ENCODE measurements around the gene UBAC1. TPM values are rescaled to one million over a fixed set of nuclear protein-coding genes. Genes with fewer than 3 reads are reported as not detected.

UBAC1 gene
- total and polyA plus RNA-seq, 4 donors = 33.8 to 68.9 (median 61.7) TPM

DNA sequence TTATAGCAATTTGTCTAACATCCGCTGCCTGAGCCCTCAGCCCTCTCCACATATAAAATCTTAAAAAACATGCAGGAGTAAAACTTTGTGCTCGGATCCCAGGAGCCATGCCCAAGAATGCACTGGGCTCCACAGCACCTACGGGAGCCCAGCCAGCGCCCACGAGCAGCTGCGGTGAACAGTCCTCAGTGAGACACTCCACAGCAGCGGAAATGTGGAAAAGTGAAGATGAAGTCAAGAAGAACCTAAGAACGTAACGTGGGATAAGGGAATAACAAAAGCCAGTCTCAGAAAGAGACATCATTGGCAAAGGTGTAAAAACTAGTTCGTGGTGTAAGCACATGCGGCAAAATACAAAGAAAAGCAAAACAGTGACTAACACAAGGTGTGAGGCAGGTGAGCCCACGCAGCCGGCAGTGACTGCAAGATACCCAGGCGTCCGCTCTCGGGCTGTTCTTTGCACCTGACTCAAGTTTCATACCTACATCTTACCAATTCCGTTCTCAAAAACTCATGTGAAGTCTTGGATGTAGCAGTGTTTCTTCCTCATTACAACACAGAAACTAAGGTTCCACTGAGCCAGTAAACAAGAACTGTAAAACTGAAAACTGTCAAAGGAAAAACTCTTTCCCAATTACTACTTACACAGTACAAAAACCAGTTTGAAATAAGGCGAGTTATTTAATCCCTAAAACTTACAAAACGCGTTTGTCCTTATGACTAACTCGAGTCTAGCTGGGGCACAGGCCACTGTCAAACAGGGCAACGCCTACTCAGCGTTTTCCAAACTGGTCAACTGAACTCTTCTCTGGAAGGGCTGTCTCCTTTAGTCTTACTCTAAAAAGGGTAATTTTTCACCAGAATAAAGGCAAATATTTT, 55.6 kb downstream of the UBAC1 start:
- Histone ChIP-seq H3K27ac (ENCODE audit: low read depth, low read length) (no peak overlapping the region), H3K4me3 (ENCODE audit: low read depth, low read length) (peak overlapping the region; percentile 54)

DNA sequence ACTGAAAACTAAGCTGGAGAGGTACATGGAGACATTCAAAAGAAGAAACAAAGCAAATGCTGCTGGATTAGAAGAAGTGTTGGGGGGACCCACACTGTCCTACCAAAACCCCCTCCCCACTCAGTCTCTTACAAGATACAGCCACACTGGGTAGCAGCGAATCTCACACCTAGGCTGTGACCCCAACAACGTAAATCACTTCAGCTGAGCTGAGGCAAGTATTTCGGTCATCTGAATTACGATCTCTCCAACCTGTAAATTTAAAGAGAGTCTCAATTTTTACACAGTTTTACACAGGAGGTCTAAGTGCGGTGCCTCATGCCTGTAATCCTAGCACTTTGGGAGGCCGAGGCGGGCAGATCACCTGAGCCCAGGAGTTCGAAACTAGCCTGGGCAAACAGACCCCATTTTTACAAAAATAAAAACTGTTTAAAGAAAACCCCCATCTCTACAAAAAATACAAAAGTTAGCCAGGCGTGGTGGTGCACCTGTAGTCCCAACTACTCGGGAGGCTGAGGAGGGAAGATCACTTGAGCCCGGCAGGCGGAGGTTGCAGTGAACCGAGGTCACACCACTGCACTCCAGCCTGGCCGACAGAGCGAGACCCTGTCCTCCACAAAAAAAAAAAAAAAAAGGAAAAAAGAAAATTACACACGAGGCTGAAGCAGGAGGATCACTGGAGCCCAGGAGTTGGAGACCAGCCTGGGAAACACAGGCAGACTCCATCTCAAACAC, 57.2 kb downstream of the UBAC1 start:
- Histone ChIP-seq H3K27ac (ENCODE audit: low read depth, low read length) (no peak overlapping the region), H3K4me1 (ENCODE audit: control insufficient read depth, insufficient read depth, low read length) (peaks cover 41% of the 10 kb centered on the region), H3K9me3 (ENCODE audit: control insufficient read depth, insufficient read depth, low read length) (no peaks in the 10 kb centered on the region), H3K4me3 (ENCODE audit: low read depth, low read length) (no peak overlapping the region), H3K27me3 (ENCODE audit: control insufficient read depth, insufficient read depth, low read length) (no peaks in the 10 kb centered on the region), H3K36me3 (ENCODE audit: control insufficient read depth, insufficient read depth, low read length) (peaks cover 8% of the 10 kb centered on the region)
- 92% methylated on average over 10 of the region's 16 CpGs for WGBS (ENCODE audit: insufficient coverage)
- DNase-seq (ENCODE audit: low read depth in 4 of 6, low spot score in 6 of 6) = no peak

More for the DNA sequence above, 55.6 kb downstream of the UBAC1 start:
- H3K36me3 ChIP-seq (ENCODE audit: control insufficient read depth, insufficient read depth, low read length) = peaks cover 9% of the 10 kb centered on the region
- no peak for DNase-seq (ENCODE audit: low read depth in 4 of 6, low spot score in 6 of 6)
- no peaks in the 10 kb centered on the region for H3K27me3 ChIP-seq (ENCODE audit: control insufficient read depth, insufficient read depth, low read length)
- H3K9me3 ChIP-seq (ENCODE audit: control insufficient read depth, insufficient read depth, low read length) = no peaks in the 10 kb centered on the region
- peaks cover 46% of the 10 kb centered on the region for H3K4me1 ChIP-seq (ENCODE audit: control insufficient read depth, insufficient read depth, low read length)
- WGBS (ENCODE audit: insufficient coverage) = 45% methylated on average over 14 of the region's 23 CpGs

DNA sequence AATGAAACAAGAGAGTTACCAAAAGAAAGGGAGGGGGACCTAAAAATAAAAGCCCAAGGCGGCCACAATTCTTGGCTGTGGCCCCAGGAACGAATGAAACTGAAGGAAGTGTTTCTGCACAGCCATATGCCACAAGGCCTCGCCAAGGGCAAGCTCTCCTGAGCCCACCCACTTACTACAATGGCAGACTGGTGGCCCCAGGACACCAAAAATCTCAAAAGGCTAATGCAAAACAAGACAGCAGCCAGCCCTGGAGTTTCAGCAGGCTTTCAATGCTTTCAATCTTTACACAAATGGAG, 57.9 kb downstream of the UBAC1 start:
- no CpG with 5 or more reads among the region's 3 CpGs for WGBS (ENCODE audit: insufficient coverage)
- Histone ChIP-seq H3K27me3 (ENCODE audit: control insufficient read depth, insufficient read depth, low read length) (no peaks in the 10 kb centered on the region), H3K27ac (ENCODE audit: low read depth, low read length) (no peak overlapping the region), H3K4me1 (ENCODE audit: control insufficient read depth, insufficient read depth, low read length) (peaks cover 34% of the 10 kb centered on the region), H3K9me3 (ENCODE audit: control insufficient read depth, insufficient read depth, low read length) (no peaks in the 10 kb centered on the region), H3K36me3 (ENCODE audit: control insufficient read depth, insufficient read depth, low read length) (peaks cover 8% of the 10 kb centered on the region), H3K4me3 (ENCODE audit: low read depth, low read length) (no peak overlapping the region)
- no peak for DNase-seq (ENCODE audit: low read depth in 4 of 6, low spot score in 6 of 6)

DNA sequence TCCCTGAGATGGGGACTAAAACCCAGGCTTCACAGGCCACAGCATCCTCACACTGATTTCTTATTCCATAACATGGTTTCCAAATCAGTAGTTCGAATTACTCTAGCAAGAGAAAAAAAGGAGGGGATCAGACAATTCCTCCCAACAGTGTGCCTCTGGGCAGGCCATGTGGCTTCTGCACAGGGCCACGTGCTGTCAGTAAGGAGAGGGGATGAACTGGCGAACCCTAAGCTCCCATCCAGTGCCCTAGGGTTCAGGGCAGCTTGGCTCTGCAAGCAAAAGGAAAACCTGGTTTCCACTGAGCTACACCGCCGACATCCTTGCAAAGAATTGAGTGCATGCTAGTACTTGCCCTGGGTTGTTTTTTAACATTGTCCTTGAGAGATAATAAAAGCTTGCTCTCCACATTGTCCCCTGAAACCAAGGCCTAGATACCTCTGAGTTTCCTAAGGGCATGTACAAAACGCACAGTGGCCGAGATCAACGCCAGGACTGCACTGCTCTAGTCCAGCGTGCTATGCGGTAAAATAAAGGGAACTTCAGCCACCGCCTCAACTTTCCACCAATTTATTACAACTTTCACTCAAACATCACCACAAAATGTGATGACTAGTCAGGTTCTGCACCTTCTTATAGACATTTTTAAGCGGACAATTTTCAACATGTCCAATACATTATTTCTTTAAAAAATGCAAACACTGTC, 58.4 kb downstream of the UBAC1 start:
- no peaks in the 10 kb centered on the region for H3K27me3 ChIP-seq (ENCODE audit: control insufficient read depth, insufficient read depth, low read length)
- 90% methylated on average over 8 of the region's 12 CpGs for WGBS (ENCODE audit: insufficient coverage)
- H3K9me3 ChIP-seq (ENCODE audit: control insufficient read depth, insufficient read depth, low read length) = no peaks in the 10 kb centered on the region
- peaks cover 8% of the 10 kb centered on the region for H3K36me3 ChIP-seq (ENCODE audit: control insufficient read depth, insufficient read depth, low read length)
- no peak overlapping the region for H3K4me3 ChIP-seq (ENCODE audit: low read depth, low read length)
- peaks cover 30% of the 10 kb centered on the region for H3K4me1 ChIP-seq (ENCODE audit: control insufficient read depth, insufficient read depth, low read length)
- no peak for DNase-seq (ENCODE audit: low read depth in 4 of 6, low spot score in 6 of 6)
- H3K27ac ChIP-seq (ENCODE audit: low read depth, low read length) = no peak overlapping the region

DNA sequence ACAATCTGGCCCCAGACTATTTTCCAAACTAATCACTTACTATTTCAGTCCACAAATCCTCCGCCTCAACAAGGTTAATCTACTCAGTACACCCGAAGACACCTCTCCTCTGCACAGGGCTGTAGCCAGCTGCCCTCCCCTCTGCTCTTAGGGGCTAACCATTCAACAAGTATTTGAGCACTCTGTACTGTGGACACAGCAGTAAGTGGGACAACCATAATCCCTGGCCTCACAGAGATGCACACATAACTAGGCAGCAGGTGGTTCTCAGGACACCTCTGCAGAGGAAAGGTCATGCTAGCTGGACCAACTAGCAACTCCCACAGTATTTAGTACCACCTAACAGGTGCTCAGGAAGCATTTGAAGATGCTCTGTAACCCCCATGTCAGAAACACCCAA, 59.3 kb downstream of the UBAC1 start:
- peaks cover 8% of the 10 kb centered on the region for H3K36me3 ChIP-seq (ENCODE audit: control insufficient read depth, insufficient read depth, low read length)
- WGBS (ENCODE audit: insufficient coverage) = 90% methylated on average over 2 of the region's 2 CpGs
- peaks cover 30% of the 10 kb centered on the region for H3K4me1 ChIP-seq (ENCODE audit: control insufficient read depth, insufficient read depth, low read length)
- DNase-seq (ENCODE audit: low read depth in 4 of 6, low spot score in 6 of 6) = no peak
- H3K27ac ChIP-seq (ENCODE audit: low read depth, low read length) = no peak overlapping the region
- H3K27me3 ChIP-seq (ENCODE audit: control insufficient read depth, insufficient read depth, low read length) = no peaks in the 10 kb centered on the region
- H3K9me3 ChIP-seq (ENCODE audit: control insufficient read depth, insufficient read depth, low read length) = no peaks in the 10 kb centered on the region
- H3K4me3 ChIP-seq (ENCODE audit: low read depth, low read length) = no peak overlapping the region

DNA sequence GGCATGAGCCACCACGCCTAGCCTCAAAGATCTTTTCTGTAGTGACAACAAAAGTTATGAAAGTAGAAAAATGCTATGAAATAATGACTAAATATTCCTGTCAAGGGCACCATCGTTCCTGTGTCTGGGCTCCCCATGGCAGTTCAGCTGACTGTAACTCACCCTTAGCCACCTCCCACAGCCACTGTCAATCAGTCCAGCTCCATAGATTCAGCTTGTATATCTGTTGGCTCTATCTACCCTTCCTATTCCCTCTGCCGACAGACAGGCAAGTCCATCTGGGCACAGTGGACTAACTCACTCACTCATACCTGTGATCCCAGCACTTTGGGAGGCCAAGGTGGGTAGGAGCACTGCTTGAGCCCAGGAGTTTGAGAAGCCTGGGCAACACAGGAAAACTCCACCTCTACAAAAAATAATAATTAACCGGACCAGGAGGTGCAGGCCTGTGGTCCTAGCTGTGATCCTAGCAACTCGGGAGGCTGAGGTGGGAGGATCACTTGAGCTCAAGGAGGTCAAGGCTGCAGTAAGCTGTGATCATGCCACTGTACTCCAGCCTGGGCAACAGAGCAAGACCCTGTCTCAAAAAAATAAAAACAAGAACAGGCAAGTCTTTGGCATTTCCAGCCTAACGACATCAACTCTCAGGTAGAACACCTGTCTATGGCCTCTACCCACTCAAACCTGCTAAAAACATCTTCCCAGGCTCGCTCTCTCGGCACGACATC, 60.0 kb downstream of the UBAC1 start:
- DNase-seq (ENCODE audit: low read depth in 4 of 6, low spot score in 6 of 6) = no peak
- peaks cover 30% of the 10 kb centered on the region for H3K4me1 ChIP-seq (ENCODE audit: control insufficient read depth, insufficient read depth, low read length)
- H3K36me3 ChIP-seq (ENCODE audit: control insufficient read depth, insufficient read depth, low read length) = peaks cover 8% of the 10 kb centered on the region
- H3K4me3 ChIP-seq (ENCODE audit: low read depth, low read length) = no peak overlapping the region
- no peaks in the 10 kb centered on the region for H3K27me3 ChIP-seq (ENCODE audit: control insufficient read depth, insufficient read depth, low read length)
- 90% methylated on average over 7 of the region's 9 CpGs for WGBS (ENCODE audit: insufficient coverage)
- H3K9me3 ChIP-seq (ENCODE audit: control insufficient read depth, insufficient read depth, low read length) = no peaks in the 10 kb centered on the region
- no peak overlapping the region for H3K27ac ChIP-seq (ENCODE audit: low read depth, low read length)

DNA sequence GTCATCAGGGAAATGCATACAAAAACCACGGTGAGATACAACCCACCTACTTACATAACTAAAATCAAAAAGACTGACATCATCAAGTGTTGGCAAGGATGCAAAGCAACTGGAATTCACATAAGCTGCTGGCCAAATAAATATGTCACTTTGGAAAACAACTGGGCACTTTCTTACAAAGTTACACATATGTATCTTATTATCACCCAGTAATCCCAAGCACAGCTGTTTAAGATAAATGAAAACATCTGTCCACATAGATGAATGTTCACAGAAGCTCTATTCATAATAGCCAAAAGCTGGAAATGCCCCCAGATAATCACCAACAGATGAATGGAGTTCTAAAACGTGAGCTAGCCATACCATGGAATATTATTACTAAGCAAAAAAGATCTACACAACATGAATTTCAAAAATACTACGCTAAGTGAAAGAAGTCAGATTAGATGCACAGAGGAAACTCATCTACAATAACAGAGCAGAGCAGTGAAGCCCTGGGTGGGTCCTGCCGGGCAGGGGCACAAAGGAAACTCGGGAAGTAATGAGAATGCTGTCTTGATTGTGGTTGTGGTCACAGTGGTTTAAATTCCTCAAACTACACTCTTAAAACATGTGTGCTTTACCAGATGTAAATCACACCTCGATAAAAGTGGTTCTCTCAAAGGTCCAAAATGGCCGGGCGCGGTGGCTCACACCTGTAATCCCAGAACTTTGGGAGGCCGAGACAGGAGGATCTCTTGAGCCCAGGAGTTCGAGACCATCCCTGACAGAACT, 62.4 kb downstream of the UBAC1 start:
- H3K9me3 ChIP-seq (ENCODE audit: control insufficient read depth, insufficient read depth, low read length) = no peaks in the 10 kb centered on the region
- no peaks in the 10 kb centered on the region for H3K27me3 ChIP-seq (ENCODE audit: control insufficient read depth, insufficient read depth, low read length)
- H3K4me3 ChIP-seq (ENCODE audit: low read depth, low read length) = no peak overlapping the region
- 97% methylated on average over 7 of the region's 11 CpGs for WGBS (ENCODE audit: insufficient coverage)
- no peaks in the 10 kb centered on the region for H3K36me3 ChIP-seq (ENCODE audit: control insufficient read depth, insufficient read depth, low read length)
- no peak for DNase-seq (ENCODE audit: low read depth in 4 of 6, low spot score in 6 of 6)
- H3K4me1 ChIP-seq (ENCODE audit: control insufficient read depth, insufficient read depth, low read length) = peaks cover 16% of the 10 kb centered on the region
- no peak overlapping the region for H3K27ac ChIP-seq (ENCODE audit: low read depth, low read length)

DNA sequence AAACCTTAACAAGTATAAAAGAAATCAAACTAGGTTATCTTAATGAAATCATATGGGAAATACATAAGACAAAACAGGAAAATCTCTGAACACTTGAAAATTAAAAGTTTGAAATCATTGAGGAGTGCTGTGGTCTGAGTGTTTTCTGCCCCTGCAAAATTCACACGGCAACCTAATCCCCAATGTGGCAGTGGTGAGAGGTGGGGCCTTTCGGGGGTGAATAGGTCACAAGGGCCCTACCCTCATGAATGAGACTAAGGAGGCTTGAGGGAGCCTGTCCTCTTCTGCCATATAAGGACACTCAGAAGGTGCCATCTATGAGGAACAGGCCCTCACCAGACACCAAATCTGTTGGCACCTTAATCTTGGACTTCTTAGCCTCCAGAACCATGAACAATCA, 64.5 kb downstream of the UBAC1 start:
- no peaks in the 10 kb centered on the region for H3K36me3 ChIP-seq (ENCODE audit: control insufficient read depth, insufficient read depth, low read length)
- no peak overlapping the region for H3K27ac ChIP-seq (ENCODE audit: low read depth, low read length)
- DNase-seq (ENCODE audit: low read depth in 4 of 6, low spot score in 6 of 6) = no peak
- no peak overlapping the region for H3K4me3 ChIP-seq (ENCODE audit: low read depth, low read length)
- H3K4me1 ChIP-seq (ENCODE audit: control insufficient read depth, insufficient read depth, low read length) = peaks cover 9% of the 10 kb centered on the region
- no peaks in the 10 kb centered on the region for H3K27me3 ChIP-seq (ENCODE audit: control insufficient read depth, insufficient read depth, low read length)
- H3K9me3 ChIP-seq (ENCODE audit: control insufficient read depth, insufficient read depth, low read length) = no peaks in the 10 kb centered on the region
- WGBS (ENCODE audit: insufficient coverage) = no CpG with 5 or more reads among the region's 2 CpGs

DNA sequence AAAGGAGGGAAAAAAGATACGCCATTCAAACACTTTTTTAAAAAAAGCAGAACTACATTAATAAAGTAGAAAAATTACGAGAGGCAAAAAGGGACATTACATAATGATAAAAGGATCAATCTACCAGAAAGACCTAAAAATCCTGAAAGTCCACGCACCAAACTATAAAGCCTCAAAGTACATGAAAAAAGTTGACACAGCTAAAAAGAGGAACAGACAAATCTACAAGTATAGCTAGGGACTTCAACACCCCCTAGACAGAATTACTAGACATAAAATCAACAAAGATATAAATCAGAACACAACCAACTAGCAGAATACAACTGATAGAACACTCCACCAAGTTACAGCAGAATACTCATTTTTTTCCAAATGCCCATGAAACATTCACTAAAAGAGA, 65.0 kb downstream of the UBAC1 start:
- 83% methylated on average over 1 of the region's 3 CpGs for WGBS (ENCODE audit: insufficient coverage)
- Histone ChIP-seq H3K9me3 (ENCODE audit: control insufficient read depth, insufficient read depth, low read length) (no peaks in the 10 kb centered on the region), H3K27me3 (ENCODE audit: control insufficient read depth, insufficient read depth, low read length) (no peaks in the 10 kb centered on the region), H3K4me1 (ENCODE audit: control insufficient read depth, insufficient read depth, low read length) (peaks cover 10% of the 10 kb centered on the region), H3K27ac (ENCODE audit: low read depth, low read length) (no peak overlapping the region), H3K36me3 (ENCODE audit: control insufficient read depth, insufficient read depth, low read length) (no peaks in the 10 kb centered on the region), H3K4me3 (ENCODE audit: low read depth, low read length) (no peak overlapping the region)
- no peak for DNase-seq (ENCODE audit: low read depth in 4 of 6, low spot score in 6 of 6)
